Choroid plexus epithelial cell (primary cell): ENCODE results near the gene NYAP2.

ENCODE experiments used
- DNase-seq: peaks from one replicate; pipeline ENCODE4 v3.0.0-alpha.2; 2010; ENCODE audit warnings: low read depth
- H3K4me3 ChIP-seq: 2 replicates; pipeline ENCODE4 v1.5.1; 2011; ENCODE audit warnings: low read depth, mild to moderate bottlenecking, control low read depth, low read length, moderate library complexity
- CTCF ChIP-seq: conservative IDR thresholded peaks from 2 replicates; pipeline ENCODE4 v1.5.1; 2011; ENCODE audit warnings: low read depth, mild to moderate bottlenecking, control low read depth, inconsistent platforms, low read length, moderate library complexity

The NYAP2 gene

GRCh38 chr2:225488743-225489142 is 89.2 kb downstream of the NYAP2 start:
- no peak overlapping the region for H3K4me3 ChIP-seq
- DNase-seq, result no peak
- no peak for TF ChIP-seq CTCF

- no peak overlapping the region for H3K4me3 ChIP-seq
- no peak for TF ChIP-seq CTCF
- DNase-seq, result no peak
Measured at GRCh38 chr2:225493420-225494099, 94.0 kb downstream of the NYAP2 start.

GRCh38 chr2:225494100-225494459 is 94.6 kb downstream of the NYAP2 start:
- TF ChIP-seq CTCF, result no peak
- DNase-seq, result no peak
- H3K4me3 ChIP-seq, result no peak overlapping the region

GRCh38 chr2:225495706-225496105 is 96.2 kb downstream of the NYAP2 start:
- no peak for TF ChIP-seq CTCF
- no peak for DNase-seq
- H3K4me3 ChIP-seq, result no peak overlapping the region

- no peak for TF ChIP-seq CTCF
- no peak overlapping the region for H3K4me3 ChIP-seq
- no peak for DNase-seq
Measured at GRCh38 chr2:225496568-225496967, 97.1 kb downstream of the NYAP2 start.

GRCh38 chr2:225497166-225497565 is 97.7 kb downstream of the NYAP2 start:
- no peak overlapping the region for H3K4me3 ChIP-seq
- TF ChIP-seq CTCF, result no peak
- DNase-seq, result no peak

- no peak overlapping the region for H3K4me3 ChIP-seq
- no peak for TF ChIP-seq CTCF
- no peak for DNase-seq
Measured at GRCh38 chr2:225501022-225501421, 101.5 kb downstream of the NYAP2 start.
